Transverse colon (tissue), 3 donors: ENCODE measurements around the gene BTBD10.

ENCODE experiments used
- EP300 ChIP-seq: sonication (generic); formaldehyde crosslinking; IDR thresholded peaks from one replicate; pipeline ENCODE4 v1.6.1; 2017; ENCODE audit warnings: antibody characterized with exemption, low read depth
- TF ChIP-seq, protein P1 (sequence below), 5 experiments: fragments of 200-600 bp in 3 of 5; fragments of 450-650 bp in 2 of 5; sonication (generic) in 3 of 5; IDR thresholded peaks; 1 replicate in 2 of 5; 2 replicates in 3 of 5; pipeline ENCODE4 v1.5.1; 2016 to 2017; ENCODE audit warnings: antibody characterized with exemption in 5 of 5, inconsistent platforms in 3 of 5, mild to moderate bottlenecking in 2 of 5, moderate library complexity in 1 of 5

DNA sequence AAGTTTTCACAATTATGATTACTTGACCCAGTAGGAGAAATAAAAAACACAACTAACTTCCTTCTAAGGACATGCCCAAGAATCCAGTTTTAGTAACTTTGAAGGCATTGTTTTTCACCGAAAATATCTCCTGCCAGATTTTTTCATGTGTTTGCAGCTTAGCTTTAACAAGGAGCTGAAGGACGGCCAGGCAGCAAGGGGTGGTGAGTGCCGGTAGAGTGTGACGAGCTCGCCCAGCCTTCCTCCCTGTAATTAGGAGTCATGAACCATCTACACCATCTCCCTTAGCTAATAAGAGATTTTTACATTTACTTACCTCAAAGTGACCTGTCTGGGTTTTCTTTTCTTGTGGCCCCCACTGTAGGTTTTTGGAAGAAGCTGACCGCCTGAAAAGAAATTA is 113.4 kb downstream of the BTBD10 start:
- TF ChIP-seq, protein P1, sequence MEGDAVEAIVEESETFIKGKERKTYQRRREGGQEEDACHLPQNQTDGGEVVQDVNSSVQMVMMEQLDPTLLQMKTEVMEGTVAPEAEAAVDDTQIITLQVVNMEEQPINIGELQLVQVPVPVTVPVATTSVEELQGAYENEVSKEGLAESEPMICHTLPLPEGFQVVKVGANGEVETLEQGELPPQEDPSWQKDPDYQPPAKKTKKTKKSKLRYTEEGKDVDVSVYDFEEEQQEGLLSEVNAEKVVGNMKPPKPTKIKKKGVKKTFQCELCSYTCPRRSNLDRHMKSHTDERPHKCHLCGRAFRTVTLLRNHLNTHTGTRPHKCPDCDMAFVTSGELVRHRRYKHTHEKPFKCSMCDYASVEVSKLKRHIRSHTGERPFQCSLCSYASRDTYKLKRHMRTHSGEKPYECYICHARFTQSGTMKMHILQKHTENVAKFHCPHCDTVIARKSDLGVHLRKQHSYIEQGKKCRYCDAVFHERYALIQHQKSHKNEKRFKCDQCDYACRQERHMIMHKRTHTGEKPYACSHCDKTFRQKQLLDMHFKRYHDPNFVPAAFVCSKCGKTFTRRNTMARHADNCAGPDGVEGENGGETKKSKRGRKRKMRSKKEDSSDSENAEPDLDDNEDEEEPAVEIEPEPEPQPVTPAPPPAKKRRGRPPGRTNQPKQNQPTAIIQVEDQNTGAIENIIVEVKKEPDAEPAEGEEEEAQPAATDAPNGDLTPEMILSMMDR (IDR thresholded peaks at IDR 0.05) = no peak
- no peak for TF ChIP-seq EP300
